GM18870 (cell line): ENCODE results near the gene CPXM2.

Source experiments
- ATAC-seq: cut with Tn5 transposase; IDR thresholded peaks from one replicate; pipeline ENCODE4 v1.9.1; 2021; ENCODE audit warnings: moderate library complexity; ENCODE audit not compliant: unreplicated experiment

Gene CPXM2

GRCh38 chr10:123778719-123779517 lies 112.7 kb downstream of the CPXM2 start:
- no peak for ATAC-seq

GRCh38 chr10:123777881-123778280 lies 113.7 kb downstream of the CPXM2 start:
- ATAC-seq: no peak

GRCh38 chr10:123774132-123774742 lies 117.4 kb downstream of the CPXM2 start:
- no peak for ATAC-seq

DNA sequence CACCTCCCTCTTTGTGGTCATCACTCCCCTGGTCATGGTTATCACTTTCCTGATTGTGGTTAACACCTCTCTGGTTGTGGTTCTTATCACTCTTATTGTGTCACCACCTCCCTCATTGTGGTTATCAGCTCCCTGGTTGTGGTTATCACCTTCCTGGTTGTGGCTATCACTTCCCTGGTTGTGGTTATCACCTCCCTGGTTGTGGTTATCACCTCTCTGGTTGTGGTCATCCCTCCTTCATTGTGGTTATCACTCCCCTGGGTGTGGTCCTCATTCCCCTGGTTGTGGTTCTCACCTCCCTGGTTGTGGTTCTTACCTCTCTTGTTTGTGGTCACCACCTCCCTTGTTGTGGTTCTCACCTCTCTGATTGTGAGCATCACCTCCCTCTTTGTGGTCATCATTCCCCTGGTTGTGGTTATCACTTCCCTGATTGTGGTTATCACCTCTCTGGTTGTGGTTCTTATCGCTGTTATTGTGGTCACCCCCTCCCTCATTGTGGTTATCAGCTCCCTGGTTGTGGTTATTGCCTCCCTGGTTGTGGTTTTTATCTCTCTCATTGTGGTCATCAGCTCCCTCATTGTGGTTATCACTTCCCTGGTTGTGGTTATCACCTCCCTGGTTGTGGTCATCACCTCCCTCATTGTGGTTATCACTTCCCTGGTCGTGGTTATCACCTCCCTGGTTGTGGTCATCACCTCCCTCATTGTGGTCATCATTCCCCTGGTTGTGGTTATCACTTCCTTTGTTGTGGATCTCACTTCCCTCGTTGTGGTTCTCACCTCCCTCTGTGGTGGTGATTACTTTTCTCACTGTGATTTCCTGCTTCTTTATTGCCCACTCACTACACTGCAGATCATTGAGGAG lies 118.7 kb downstream of the CPXM2 start:
- ATAC-seq: no peak

GRCh38 chr10:123771877-123772644 lies 119.5 kb downstream of the CPXM2 start:
- ATAC-seq: no peak

GRCh38 chr10:123769647-123770046 lies 122.0 kb downstream of the CPXM2 start:
- no peak for ATAC-seq

DNA sequence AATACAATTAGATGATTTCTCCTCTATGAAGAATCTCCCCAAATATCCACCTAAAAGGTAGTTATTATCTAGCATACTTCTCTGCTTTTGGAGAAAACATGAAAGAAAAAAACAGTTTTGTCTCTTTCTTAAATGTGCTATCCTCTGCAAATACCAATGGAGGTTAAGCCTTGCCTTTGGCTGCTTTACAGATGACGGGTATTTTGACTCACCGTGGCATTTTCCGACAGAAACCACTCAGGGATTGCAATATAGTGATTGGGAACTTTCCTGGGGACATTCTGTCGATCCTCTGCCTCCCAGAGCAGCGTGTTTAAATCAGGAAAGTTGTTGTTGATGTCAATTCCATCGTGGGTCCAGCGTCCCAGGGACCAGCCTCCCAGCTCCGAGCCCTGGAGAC lies 124.8 kb downstream of the CPXM2 start:
- ATAC-seq: no peak

GRCh38 chr10:123766012-123766411 lies 125.6 kb downstream of the CPXM2 start:
- no peak for ATAC-seq

DNA sequence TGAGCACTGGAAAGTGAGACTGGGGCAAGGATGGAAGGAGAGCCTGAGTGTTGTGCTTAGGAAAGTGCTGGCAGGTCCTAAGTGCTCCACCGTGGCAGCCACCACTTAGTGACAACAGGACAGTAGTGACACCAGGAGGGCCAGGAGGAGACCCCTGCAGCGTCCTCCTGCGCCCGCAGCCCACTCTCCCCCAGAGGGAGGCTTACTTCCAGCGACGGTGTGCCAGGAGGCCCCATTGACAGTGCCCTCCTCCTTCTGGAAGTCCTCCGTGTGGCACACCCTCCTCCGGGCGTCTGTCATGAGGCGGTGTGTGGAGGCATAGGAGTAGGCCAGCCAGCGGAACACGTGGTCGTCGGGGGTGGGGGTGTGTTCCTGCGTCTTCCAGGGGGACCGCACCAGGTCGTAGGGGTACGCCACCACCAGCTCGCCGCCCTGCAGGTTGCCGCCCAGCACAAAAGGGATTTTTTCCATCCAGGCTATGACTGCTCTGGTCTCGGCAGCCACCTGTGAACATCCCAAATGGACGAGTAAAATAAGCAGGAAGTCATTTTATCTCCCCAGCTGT lies 129.9 kb downstream of the CPXM2 start:
- ATAC-seq: no peak

DNA sequence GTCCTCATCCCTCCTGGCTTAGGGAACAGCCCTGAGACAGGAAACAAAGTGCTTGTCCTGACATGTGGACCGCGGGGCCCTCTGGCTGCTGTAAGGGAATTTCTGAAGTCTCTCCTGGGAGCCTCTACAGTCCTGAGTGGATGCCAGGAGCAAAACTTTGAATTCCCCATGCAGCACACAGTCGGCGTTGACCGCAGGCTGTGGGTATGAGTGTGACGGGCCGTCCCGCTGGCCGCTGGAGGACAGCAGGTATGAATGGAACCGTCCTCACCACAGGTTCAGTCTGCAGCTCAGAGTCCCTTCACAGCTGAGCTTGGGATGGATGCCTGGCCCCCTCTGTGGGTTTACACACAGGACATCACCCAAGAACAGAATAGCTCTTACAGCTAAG lies 130.6 kb downstream of the CPXM2 start:
- ATAC-seq: no peak

DNA sequence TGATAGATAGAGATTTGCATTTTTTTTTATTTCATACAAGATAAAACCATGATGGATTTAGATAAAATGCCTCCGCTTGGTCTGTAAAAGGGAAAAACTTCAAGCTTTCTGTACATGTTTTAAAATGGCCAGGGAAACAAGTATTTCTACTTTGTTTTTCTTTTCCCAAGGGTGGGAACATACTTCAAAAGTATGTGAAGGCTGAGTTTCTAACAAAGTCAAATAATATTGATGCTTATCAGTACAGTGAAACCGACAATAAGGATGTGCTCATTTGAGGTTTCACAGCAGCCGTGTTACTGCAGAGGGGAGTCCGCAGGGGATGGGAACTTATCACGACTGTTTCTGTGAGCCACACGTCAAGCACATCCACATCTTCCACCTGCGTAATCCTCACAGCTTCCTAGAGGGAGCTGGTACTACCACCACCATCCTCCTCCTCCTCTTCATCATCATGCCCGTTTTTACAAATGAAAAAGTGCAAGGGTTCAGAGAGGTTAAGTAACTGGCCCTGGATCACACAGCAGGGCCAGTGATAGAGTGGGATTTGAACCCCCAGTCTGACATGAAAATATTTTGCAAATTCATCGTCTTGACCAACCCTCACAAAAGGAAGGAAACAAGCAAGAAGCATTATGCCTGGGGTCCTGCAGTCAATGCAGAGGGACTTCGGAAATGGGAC lies 131.1 kb downstream of the CPXM2 start:
- no peak for ATAC-seq

- no peak for ATAC-seq
These were observed 132.0 kb downstream of the CPXM2 start for GRCh38 chr10:123759501-123760031.

DNA sequence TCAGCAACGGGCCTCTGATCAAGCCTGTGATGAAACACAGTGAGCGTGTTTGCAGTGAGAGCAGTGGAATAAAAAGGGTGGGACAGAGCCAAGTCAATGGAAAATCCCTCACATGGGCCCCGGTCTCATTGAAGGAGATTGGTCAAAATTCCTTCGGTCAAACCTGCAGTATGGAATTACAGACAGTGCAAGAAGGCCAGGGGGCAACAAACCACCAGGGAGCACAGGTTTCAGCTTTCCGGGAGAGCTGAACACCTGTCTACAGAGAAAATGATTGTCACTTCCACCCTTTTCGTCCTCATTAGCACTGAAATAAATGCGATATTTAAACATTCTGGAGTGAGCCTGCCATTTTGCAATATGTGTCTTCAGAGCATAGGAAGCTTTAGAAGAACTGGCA lies 132.6 kb downstream of the CPXM2 start:
- ATAC-seq: no peak

- no peak for ATAC-seq
These were observed 133.8 kb downstream of the CPXM2 start for GRCh38 chr10:123757853-123758252.

GRCh38 chr10:123755061-123755460 lies 136.5 kb downstream of the CPXM2 start:
- no peak for ATAC-seq

DNA sequence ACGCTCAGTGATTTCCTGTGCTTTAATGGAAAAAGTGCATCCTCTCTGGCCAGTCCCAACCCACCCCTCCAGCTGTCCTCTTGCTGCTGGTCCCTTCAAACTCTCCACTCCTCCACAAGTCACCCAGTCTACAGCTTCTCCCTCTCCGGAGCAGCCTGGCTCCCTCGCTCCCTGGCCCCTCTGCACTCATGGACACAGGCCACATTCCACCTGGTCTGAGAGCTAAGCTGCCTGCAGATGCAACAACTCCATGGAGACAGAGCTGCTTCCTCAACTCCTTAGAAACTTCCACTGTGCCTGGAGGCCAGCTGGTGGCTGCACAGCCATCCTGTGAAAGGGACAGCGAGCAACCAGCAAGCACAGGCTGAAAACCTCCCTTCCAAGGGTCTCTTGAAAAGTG lies 137.5 kb downstream of the CPXM2 start:
- ATAC-seq: no peak

DNA sequence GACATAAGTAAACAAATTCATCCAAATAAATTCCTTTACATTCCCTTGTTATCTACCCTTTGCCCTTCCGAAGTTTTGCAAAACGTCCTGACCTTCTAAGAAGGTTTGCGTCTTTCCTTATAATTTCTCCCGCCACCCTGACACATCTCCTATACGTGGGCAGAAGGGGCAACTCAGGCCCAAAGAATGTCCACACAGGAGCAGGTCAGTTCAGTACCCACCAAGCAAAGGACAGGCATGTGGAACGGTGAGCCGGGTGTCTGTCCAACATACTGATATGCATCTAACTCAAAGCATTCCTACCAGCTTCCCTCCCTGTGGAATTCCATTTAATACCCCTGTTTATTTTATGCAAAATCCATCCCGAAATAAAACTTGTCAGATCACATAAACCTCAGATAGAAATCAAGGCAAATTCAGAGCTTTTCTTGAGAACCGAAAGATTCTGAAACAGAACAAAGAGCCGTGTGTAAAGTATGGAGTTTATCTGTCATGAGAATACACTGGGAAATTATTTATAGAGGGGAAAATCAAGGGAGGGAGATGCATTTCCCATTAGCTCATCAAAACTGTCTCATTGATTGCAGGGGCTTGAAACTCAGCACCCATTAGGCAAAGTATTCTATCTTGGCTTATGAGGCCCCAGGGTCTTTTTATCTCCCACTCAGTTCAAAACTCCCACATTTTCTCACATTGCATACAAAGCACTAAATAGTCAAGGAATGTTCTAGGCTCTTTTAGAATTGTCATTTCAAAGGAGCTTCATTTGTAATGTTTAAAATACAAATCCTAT lies 140.1 kb downstream of the CPXM2 start:
- ATAC-seq: no peak

GRCh38 chr10:123750901-123751300 lies 140.7 kb downstream of the CPXM2 start:
- ATAC-seq: no peak

DNA sequence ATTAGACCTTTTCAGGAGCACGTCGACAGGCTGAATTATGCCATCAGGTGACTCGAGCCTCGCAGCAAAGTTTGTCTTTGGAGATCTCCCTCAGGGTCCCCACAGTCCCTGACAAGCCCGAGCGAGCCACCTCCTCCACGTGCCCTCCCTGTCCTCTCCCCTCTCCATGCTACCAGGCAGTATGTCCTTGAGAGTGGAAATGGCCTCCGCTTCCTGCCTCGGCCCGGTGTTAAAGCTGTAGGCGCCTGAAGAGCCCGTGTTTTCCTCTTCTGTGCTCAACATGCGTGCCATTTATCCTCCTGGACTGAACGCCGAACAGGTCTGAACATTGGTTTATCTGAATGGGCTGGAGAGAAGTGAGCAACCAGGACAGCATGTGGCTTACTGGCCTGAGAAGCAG lies 142.9 kb downstream of the CPXM2 start:
- no peak for ATAC-seq
